OCI-LY3 (cell line): ENCODE data around the gene CRYZ.
A peak's percentile ranks its signal among the peaks of the same experiment; 100 is the strongest.

Source experiments
- H2AFZ ChIP-seq: fragments of 200-600, 300-600 bp; shearing (Covaris generic); 2 replicates; pipeline ENCODE4 v1.6.0; 2014; ENCODE audit warnings: antibody characterized with exemption, low read depth, low read length
- H3K27ac ChIP-seq: fragments of 200-600, 300-600 bp; sonication (generic); 2 replicates; pipeline ENCODE4 v1.5.1; 2014; ENCODE audit warnings: mild to moderate bottlenecking, low read length, moderate library complexity, mixed read lengths
- H3K27me3 ChIP-seq: fragments of 200-600, 300-600 bp; sonication (generic); 2 replicates; pipeline ENCODE4 v1.6.1; 2014; ENCODE audit warnings: low read depth, low read length, mixed read lengths
- H3K36me3 ChIP-seq: fragments of 200-600, 300-600 bp; sonication (generic); replicated peaks from 2 replicates; pipeline ENCODE3; 2014; ENCODE audit warnings: low read depth, low read length, mixed read lengths
- H3K4me1 ChIP-seq: fragments of 300-600, 200-600 bp; sonication (generic); 2 replicates; pipeline ENCODE4 v1.6.1; 2014; ENCODE audit warnings: low read length, mixed read lengths
- H3K4me2 ChIP-seq: fragments of 200-600, 300-600 bp; sonication (generic); 2 replicates; pipeline ENCODE4 v1.6.1; 2014; ENCODE audit warnings: low read length, mixed read lengths
- H3K4me3 ChIP-seq: fragments of 300-600, 200-600 bp; sonication (generic); 2 replicates; pipeline ENCODE4 v1.5.1; 2014; ENCODE audit warnings: antibody characterized with exemption, mild to moderate bottlenecking, low read length, moderate library complexity
- H3K79me2 ChIP-seq: fragments of 300-600, 200-600 bp; shearing (Covaris generic); 2 replicates; pipeline ENCODE4 v1.6.1; 2014; ENCODE audit warnings: mild to moderate bottlenecking, low read length, mixed read lengths
- H3K9ac ChIP-seq: fragments of 300-600, 200-600 bp; shearing (Covaris generic); 2 replicates; pipeline ENCODE4 v1.6.0; 2014; ENCODE audit warnings: mild to moderate bottlenecking, low read length, moderate library complexity
- H3K9me3 ChIP-seq: fragments of 200-600, 300-600 bp; shearing (Covaris generic); 2 replicates; pipeline ENCODE4 v1.6.1; 2014; ENCODE audit warnings: low read length, mixed read lengths; ENCODE audit not compliant: insufficient read depth
- H4K20me1 ChIP-seq: fragments of 200-600, 300-600 bp; sonication (generic); 2 replicates; pipeline ENCODE4 v1.6.1; 2016; ENCODE audit warnings: low read length, mixed read lengths; ENCODE audit not compliant: insufficient read depth
- CTCF ChIP-seq: fragments of 200-600, 300-600 bp; sonication (generic); IDR thresholded peaks from 2 replicates; pipeline ENCODE4 v1.5.1; 2014; ENCODE audit warnings: antibody characterized with exemption, low read length, low read depth
- EZH2phosphoT487 ChIP-seq: fragments of 200-600 bp; shearing (Covaris generic); IDR thresholded peaks from 2 replicates; pipeline ENCODE4 v1.6.1; 2018; ENCODE audit warnings: antibody characterized with exemption, mixed run types, low read depth

Gene CRYZ

GRCh38 chr1:74712881-74713280, 20.0 kb downstream of the CRYZ start:
- Histone ChIP-seq H3K4me3 (no peak overlapping the region), H3K27ac (no peak overlapping the region), H2AFZ (no peak overlapping the region), H3K27me3 (no peaks in the 10 kb centered on the region), H3K36me3 (no peaks in the 10 kb centered on the region), H3K4me2 (no peak overlapping the region), H4K20me1 (no peaks in the 10 kb centered on the region), H3K9ac (no peak overlapping the region), H3K9me3 (no peaks in the 10 kb centered on the region), H3K4me1 (no peaks in the 10 kb centered on the region), H3K79me2 (no peaks in the 10 kb centered on the region)
- TF ChIP-seq CTCF (no peak), EZH2phosphoT487 (no peak)

GRCh38 chr1:74703386-74704182, 29.3 kb downstream of the CRYZ start:
- H3K4me1 ChIP-seq, result peaks cover 30% of the 10 kb centered on the region
- 0 out of 2 replicates have a peak overlapping the region, but pooled peaks have one; percentile 51 for H3K4me2 ChIP-seq
- TF ChIP-seq EZH2phosphoT487, result no peak
- no peak for TF ChIP-seq CTCF
- no peaks in the 10 kb centered on the region for H4K20me1 ChIP-seq
- no peaks in the 10 kb centered on the region for H3K27me3 ChIP-seq
- no peak overlapping the region for H3K4me3 ChIP-seq
- H3K79me2 ChIP-seq, result no peaks in the 10 kb centered on the region
- H3K9ac ChIP-seq, result no peak overlapping the region
- H3K36me3 ChIP-seq, result peaks cover 2% of the 10 kb centered on the region
- H3K9me3 ChIP-seq, result no peaks in the 10 kb centered on the region
- H2AFZ ChIP-seq, result no peak overlapping the region
- no peak overlapping the region for H3K27ac ChIP-seq

GRCh38 chr1:74699331-74699730, 33.5 kb downstream of the CRYZ start:
- H3K4me3 ChIP-seq, result no peak overlapping the region
- no peaks in the 10 kb centered on the region for H3K9me3 ChIP-seq
- H3K4me2 ChIP-seq, result 0 out of 2 replicates have a peak overlapping the region, but pooled peaks have one; percentile 25
- peaks cover 38% of the 10 kb centered on the region for H3K4me1 ChIP-seq
- no peak overlapping the region for H3K9ac ChIP-seq
- no peak overlapping the region for H2AFZ ChIP-seq
- peaks cover 2% of the 10 kb centered on the region for H3K36me3 ChIP-seq
- H3K79me2 ChIP-seq, result no peaks in the 10 kb centered on the region
- no peak overlapping the region for H3K27ac ChIP-seq
- H3K27me3 ChIP-seq, result no peaks in the 10 kb centered on the region
- no peaks in the 10 kb centered on the region for H4K20me1 ChIP-seq
- no peak for TF ChIP-seq CTCF
- no peak for TF ChIP-seq EZH2phosphoT487

- Histone ChIP-seq H4K20me1 (no peaks in the 10 kb centered on the region), H3K27ac (no peak overlapping the region), H3K9ac (no peak overlapping the region), H3K27me3 (no peaks in the 10 kb centered on the region), H3K79me2 (no peaks in the 10 kb centered on the region), H3K4me2 (no peak overlapping the region), H3K9me3 (no peaks in the 10 kb centered on the region), H3K4me3 (no peak overlapping the region), H3K36me3 (no peaks in the 10 kb centered on the region), H2AFZ (no peak overlapping the region), H3K4me1 (peaks cover 31% of the 10 kb centered on the region)
- TF ChIP-seq CTCF, result no peak
These were observed 35.0 kb downstream of the CRYZ start for GRCh38 chr1:74697832-74698231.
